HG03469 (cell line): Measurements from ENCODE around the gene ELP2.
"Not testable (repeated sequence)": the region's sequence is repeated elsewhere in the genome, so short reads cannot be mapped to it uniquely, and the experiment has no call there.

Experiments
- ATAC-seq: cut with Tn5 transposase; IDR thresholded peaks from one replicate; pipeline ENCODE4 v1.9.1; 2021; ENCODE audit warnings: mild to moderate bottlenecking, moderate library complexity, moderate number of reproducible peaks; ENCODE audit not compliant: unreplicated experiment

ELP2 gene

GRCh38 chr18:36129300-36130038 lies at the start of gene ELP2, which contains the start of gene SLC39A6:
Gene ELP2 (plus strand): TSS chr18:36129899. CDS start chr18:36129934, 35 bp downstream.
Gene SLC39A6 (minus strand): TSS chr18:36129340. CDS start chr18:36127007, 2,333 bp downstream.
- ATAC-seq = peak; percentile 79

- ATAC-seq = not testable (repeated sequence)
Observed at GRCh38 chr18:36081118-36081517, 48.6 kb upstream of the ELP2 start.

GRCh38 chr18:36083729-36084128 lies 46.0 kb upstream of the ELP2 start:
- peak; percentile 46 for ATAC-seq

- ATAC-seq = no peak
Observed at GRCh38 chr18:36085195-36085594, 44.5 kb upstream of the ELP2 start.

GRCh38 chr18:36086186-36086585 lies 43.5 kb upstream of the ELP2 start:
- ATAC-seq = no peak

GRCh38 chr18:36088256-36088655 lies 41.4 kb upstream of the ELP2 start:
- no peak for ATAC-seq

GRCh38 chr18:36089001-36089400 lies 40.7 kb upstream of the ELP2 start:
- ATAC-seq = no peak

- ATAC-seq = not testable (repeated sequence)
Observed at GRCh38 chr18:36092116-36092515, 37.6 kb upstream of the ELP2 start.

GRCh38 chr18:36094431-36094830 lies 35.3 kb upstream of the ELP2 start:
- ATAC-seq = no peak

GRCh38 chr18:36095936-36096519 lies 33.7 kb upstream of the ELP2 start:
- ATAC-seq = no peak

GRCh38 chr18:36096955-36097354 lies 32.7 kb upstream of the ELP2 start:
- ATAC-seq = no peak

- no peak for ATAC-seq
Observed at GRCh38 chr18:36099311-36099710, 30.4 kb upstream of the ELP2 start.

- ATAC-seq = no peak
Observed at GRCh38 chr18:36101943-36102342, 27.8 kb upstream of the ELP2 start.

- ATAC-seq = no peak
Observed at GRCh38 chr18:36104749-36105148, 24.9 kb upstream of the ELP2 start.

- no peak for ATAC-seq
Observed at GRCh38 chr18:36107477-36107876, 22.2 kb upstream of the ELP2 start.

GRCh38 chr18:36108196-36108595 lies 21.5 kb upstream of the ELP2 start:
- ATAC-seq = no peak

- ATAC-seq = no peak
Observed at GRCh38 chr18:36108601-36109000, 21.1 kb upstream of the ELP2 start.

- ATAC-seq = no peak
Observed at GRCh38 chr18:36109737-36110136, 20.0 kb upstream of the ELP2 start.

GRCh38 chr18:36112302-36112701 lies 17.4 kb upstream of the ELP2 start:
- no peak for ATAC-seq

- no peak for ATAC-seq
Observed at GRCh38 chr18:36114251-36114650, 15.4 kb upstream of the ELP2 start.

GRCh38 chr18:36114738-36115137 lies 15.0 kb upstream of the ELP2 start:
- no peak for ATAC-seq

GRCh38 chr18:36116771-36117170 lies 12.9 kb upstream of the ELP2 start:
- ATAC-seq = not testable (repeated sequence)
